ENCODE data around the gene FBN1. TPM values are rescaled to one million over a fixed set of nuclear protein-coding genes. Genes with fewer than 3 reads are reported as not detected.

The FBN1 gene
- total RNA-seq, 1 donor from 2014 or later = 67.1 TPM

GRCh38 chr15:48522123-48522522 is 123.4 kb downstream of the FBN1 start:
- no peak for DNase-seq (ENCODE audit: low read depth)

DNA sequence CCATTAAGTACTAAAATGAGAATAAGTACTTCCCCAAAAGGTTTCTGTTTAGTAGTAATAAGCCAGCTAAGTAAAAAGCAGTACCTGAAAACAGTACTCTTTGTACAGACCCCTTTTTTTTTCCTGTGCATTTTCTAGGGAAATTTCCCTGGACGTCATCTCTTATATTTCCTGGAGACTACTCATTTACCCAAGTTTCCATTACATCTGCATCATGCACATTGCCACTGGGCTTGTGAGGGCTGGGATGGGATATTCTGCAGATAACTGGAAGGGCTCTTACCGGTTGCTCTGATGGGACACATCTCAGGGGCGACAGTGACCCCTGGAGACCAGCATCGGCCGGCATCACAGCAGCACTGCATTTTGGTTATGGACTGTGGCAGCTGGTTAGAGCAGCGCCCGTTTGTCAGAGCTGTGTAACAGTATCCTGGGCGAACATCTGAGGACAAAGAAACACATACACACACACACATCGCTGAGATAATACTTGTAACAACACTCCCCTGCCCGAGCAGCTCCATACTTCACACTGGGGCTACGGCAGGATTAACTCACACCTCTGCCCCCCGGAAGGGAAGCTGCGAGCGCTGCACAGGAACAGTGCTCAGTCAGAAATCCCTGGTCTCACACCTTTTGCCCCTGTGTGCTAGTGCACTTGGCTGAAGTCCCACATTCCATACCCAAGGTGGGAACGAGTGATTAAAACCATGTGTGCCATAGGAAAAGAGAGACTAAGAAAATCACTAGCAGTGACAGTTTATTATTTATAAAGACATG is 124.9 kb downstream of the FBN1 start:
- DNase-seq (ENCODE audit: low read depth) = peak; percentile 85

GRCh38 chr15:48516121-48516520 is 129.4 kb downstream of the FBN1 start:
- peak; percentile 22 for DNase-seq (ENCODE audit: low read depth)

- DNase-seq (ENCODE audit: low read depth) = peak; percentile 46
Measured at GRCh38 chr15:48515500-48515899, 130.0 kb downstream of the FBN1 start.

DNA sequence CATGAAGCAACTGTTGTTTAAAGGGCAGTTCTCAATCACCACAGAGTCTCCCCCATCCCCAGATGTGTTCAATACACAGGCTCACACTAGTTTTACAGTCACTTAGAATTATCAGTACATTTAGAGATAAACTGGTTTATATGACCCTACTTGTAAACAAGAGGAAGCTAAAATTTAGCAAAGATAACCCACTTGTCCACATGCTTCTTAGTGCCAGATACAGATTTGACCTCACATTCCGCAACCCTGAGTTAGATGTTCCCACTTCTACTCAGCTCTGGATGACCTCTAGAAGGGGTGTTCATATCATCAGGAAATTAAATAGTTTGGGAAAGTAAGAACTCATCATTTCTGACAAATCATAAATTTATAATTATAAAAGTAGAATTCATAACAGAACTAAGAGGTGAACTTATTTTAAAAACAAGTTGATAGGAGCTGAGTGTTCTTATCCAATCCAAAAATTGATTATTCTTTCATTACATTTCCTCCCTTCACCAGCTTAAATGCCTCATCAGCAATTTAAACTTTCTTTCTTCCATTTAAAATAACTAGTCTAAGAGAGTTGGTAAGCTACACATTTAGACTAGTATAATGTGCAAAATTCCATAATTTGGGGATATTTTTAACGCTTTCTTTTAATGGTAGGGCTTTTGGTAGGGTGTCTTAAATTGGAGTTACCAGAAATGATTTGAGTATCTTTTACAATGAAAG is 131.2 kb downstream of the FBN1 start:
- no peak for DNase-seq (ENCODE audit: low read depth)

- DNase-seq (ENCODE audit: low read depth) = peak; percentile 83
Measured at GRCh38 chr15:48510976-48511375, 134.5 kb downstream of the FBN1 start.

- DNase-seq (ENCODE audit: low read depth) = peak; percentile 57
Measured at GRCh38 chr15:48507416-48508065, 138.0 kb downstream of the FBN1 start.

- no peak for DNase-seq (ENCODE audit: low read depth)
Measured at GRCh38 chr15:48505067-48505466, 140.4 kb downstream of the FBN1 start.

GRCh38 chr15:48501208-48501607 is 144.3 kb downstream of the FBN1 start:
- DNase-seq (ENCODE audit: low read depth) = no peak

GRCh38 chr15:48500595-48500994 is 144.9 kb downstream of the FBN1 start:
- DNase-seq (ENCODE audit: low read depth) = peak; percentile 22

GRCh38 chr15:48499978-48500377 is 145.5 kb downstream of the FBN1 start:
- no peak for DNase-seq (ENCODE audit: low read depth)

- DNase-seq (ENCODE audit: low read depth) = no peak
Measured at GRCh38 chr15:48498828-48499227, 146.7 kb downstream of the FBN1 start.

- DNase-seq (ENCODE audit: low read depth) = peak; percentile 57
Measured at GRCh38 chr15:48494631-48495030, 150.9 kb downstream of the FBN1 start.

GRCh38 chr15:48493763-48494225 is 151.7 kb downstream of the FBN1 start:
- DNase-seq (ENCODE audit: low read depth) = no peak

- peak; percentile 80 for DNase-seq (ENCODE audit: low read depth)
Measured at GRCh38 chr15:48493084-48493762, 152.3 kb downstream of the FBN1 start.

- DNase-seq (ENCODE audit: low read depth) = no peak
Measured at GRCh38 chr15:48486228-48486627, 159.3 kb downstream of the FBN1 start.

- DNase-seq (ENCODE audit: low read depth) = no peak
Measured at GRCh38 chr15:48481802-48482201, 163.7 kb downstream of the FBN1 start.

DNA sequence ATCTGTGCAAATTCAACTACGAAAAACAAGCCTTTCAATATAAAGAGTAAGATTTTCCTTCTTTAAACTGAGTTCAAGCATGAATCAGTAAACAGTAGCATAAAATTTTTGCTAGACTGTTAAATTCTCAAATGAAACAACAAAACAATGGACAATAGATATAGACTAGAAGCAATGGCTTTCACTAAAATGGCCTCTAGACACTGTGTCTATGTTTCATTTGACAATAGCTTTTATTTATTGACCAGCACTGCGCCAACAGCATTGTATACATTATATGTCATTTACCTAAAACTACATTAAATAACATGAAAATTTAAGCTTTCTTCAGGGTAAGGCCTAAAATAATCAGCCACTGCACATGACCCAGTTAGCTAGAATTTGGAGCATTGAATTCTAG is 165.8 kb downstream of the FBN1 start:
- no peak for DNase-seq (ENCODE audit: low read depth)

DNA sequence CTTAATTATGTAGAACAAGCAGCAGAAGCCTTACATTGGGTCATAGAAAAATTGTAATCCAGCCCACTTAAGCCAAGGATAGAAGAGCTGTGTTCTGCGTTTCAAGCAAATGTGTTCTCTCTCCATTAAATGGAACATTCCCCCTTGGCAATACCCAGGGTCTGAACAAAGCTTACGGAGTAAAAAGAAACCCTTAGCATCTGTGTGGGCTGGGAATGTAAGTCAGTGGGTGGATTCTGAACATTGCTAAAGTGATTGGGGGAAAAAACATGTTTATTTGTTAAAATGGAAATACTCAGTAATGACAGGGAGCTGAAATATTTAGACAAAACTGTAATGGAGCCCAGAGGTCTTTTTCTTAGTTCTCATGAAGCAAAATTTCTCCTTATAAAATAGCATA is 166.9 kb downstream of the FBN1 start:
- DNase-seq (ENCODE audit: low read depth) = no peak

- DNase-seq (ENCODE audit: low read depth) = no peak
Measured at GRCh38 chr15:48477795-48478360, 167.6 kb downstream of the FBN1 start.

All from myocyte (in vitro differentiated cells).